Measurements from ENCODE around the gene BHLHE41.

Gene BHLHE41

DNA sequence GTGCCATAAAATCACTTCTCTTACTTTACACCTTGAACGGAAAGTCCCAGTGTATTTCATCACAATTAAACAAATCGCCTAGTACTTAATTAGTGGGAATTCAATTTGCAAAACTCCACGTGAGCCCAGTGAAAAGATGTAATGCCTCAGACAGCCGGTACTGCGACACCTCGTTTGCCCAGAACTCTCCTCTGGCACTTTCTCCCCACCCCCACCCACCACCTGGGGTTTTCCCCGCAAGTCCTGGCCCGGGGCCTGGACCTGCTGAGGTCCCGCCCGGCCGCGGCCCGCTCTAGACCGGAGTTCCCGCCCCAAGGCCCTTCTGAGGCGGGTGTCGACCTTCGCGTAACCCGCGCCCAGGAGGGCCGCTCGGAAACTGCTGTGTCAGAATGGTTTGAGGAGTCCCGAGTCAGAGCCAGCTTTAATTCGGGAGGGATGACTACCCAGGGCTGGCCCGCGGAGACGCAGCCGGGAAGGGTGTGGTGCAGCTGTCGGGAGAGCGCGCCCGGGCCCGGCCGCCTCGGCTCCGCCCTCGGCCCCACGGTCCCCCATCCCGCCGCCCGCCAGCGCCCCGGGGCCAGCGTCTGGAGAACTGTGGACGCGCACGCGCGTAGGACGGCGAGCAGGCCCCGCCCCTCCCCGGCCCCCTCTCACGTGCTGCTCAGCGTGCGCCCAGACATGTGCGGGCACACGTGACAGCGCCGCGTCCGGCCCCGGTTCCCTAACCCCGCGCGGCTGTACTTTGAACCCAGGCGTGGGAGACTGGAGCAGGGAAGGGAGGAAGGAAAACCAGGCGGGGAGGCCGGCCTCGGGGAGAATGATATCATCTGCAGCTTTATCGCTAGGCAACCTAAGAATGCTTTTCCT lies 10.8 kb downstream of the BHLHE41 start:
- TF ChIP-seq, protein P1, sequence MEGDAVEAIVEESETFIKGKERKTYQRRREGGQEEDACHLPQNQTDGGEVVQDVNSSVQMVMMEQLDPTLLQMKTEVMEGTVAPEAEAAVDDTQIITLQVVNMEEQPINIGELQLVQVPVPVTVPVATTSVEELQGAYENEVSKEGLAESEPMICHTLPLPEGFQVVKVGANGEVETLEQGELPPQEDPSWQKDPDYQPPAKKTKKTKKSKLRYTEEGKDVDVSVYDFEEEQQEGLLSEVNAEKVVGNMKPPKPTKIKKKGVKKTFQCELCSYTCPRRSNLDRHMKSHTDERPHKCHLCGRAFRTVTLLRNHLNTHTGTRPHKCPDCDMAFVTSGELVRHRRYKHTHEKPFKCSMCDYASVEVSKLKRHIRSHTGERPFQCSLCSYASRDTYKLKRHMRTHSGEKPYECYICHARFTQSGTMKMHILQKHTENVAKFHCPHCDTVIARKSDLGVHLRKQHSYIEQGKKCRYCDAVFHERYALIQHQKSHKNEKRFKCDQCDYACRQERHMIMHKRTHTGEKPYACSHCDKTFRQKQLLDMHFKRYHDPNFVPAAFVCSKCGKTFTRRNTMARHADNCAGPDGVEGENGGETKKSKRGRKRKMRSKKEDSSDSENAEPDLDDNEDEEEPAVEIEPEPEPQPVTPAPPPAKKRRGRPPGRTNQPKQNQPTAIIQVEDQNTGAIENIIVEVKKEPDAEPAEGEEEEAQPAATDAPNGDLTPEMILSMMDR (conservative IDR thresholded peaks at IDR 0.05; ENCODE audit: low read depth, low read length), result peak; percentile 27
- peak overlapping the region; percentile 55 for H3K4me3 ChIP-seq (ENCODE audit: low read length)
- DNase-seq (ENCODE audit: low read depth), result peak; percentile 86

DNA sequence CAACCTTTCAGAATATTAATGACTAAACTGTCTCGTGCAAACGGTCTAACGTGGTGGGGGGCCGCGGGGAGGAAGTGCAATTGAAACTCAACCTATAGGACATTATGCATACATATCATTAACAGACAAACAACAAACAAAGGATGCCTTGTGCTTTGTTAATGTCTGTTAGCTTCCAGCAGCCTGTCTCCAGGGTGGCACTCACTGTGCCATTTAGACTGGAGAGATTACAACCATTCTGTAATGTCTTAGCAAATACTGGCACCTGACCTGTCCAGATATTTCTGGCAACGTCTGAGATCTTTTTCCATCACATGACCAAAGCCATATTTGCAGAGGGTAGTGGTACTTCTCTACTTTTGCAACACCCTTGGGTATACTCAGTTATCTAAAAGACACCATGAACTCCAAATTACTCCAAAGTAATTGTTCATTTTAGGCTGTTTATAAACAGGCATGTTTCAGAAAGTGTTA lies 11.6 kb downstream of the BHLHE41 start:
- no peak for DNase-seq (ENCODE audit: low read depth)
- peak overlapping the region; percentile 55 for H3K4me3 ChIP-seq (ENCODE audit: low read length)
- TF ChIP-seq, protein P1 (conservative IDR thresholded peaks at IDR 0.05; ENCODE audit: low read depth, low read length), result no peak

DNA sequence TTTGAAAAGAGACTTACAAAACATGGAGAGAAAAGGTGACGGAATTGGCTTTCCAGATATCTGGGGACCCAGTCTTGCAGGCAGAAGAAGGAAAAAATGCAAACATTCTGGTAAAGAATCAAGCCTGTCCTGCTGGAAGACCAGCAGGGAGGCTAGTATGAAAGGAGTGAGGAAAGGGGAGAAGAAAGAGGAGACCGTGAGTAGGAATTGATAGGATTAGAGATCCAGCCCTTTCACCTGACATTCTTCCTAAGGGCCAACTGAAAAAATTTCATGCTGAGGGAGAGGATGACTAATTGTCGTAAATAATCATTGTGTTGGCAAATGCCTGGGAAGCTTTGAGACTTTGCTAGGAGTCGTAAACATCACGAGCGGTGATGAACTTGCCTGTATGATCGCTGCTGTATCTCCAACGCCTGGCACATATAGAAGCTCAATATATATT lies 12.1 kb downstream of the BHLHE41 start:
- H3K4me3 ChIP-seq (ENCODE audit: low read length), result no peak overlapping the region
- no peak for DNase-seq (ENCODE audit: low read depth)

DNA sequence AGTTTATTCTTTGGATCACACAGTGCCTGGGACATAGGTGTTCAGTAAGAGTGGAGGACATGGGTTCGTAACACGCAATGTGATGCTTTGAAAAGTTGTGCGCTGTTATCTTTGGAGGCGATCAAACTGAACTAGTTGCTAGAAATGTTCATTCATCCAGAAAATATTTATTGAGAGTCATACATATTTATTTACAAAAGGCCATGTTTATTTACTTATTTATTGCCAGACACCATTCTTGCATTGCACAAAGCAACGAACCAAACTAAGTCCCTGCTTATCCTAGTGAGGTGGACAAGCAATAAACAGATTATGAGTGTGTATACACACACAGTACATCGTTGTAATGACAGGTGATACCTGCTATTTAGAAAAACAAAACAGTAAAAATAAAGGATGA lies 12.6 kb downstream of the BHLHE41 start:
- DNase-seq (ENCODE audit: low read depth), result no peak
- TF ChIP-seq, protein P1 (conservative IDR thresholded peaks at IDR 0.05; ENCODE audit: low read depth, low read length), result no peak
- H3K4me3 ChIP-seq (ENCODE audit: low read length), result no peak overlapping the region

More for the DNA sequence above, 12.1 kb downstream of the BHLHE41 start:
- TF ChIP-seq, protein P1 (conservative IDR thresholded peaks at IDR 0.05; ENCODE audit: low read depth, low read length), result no peak

DNA sequence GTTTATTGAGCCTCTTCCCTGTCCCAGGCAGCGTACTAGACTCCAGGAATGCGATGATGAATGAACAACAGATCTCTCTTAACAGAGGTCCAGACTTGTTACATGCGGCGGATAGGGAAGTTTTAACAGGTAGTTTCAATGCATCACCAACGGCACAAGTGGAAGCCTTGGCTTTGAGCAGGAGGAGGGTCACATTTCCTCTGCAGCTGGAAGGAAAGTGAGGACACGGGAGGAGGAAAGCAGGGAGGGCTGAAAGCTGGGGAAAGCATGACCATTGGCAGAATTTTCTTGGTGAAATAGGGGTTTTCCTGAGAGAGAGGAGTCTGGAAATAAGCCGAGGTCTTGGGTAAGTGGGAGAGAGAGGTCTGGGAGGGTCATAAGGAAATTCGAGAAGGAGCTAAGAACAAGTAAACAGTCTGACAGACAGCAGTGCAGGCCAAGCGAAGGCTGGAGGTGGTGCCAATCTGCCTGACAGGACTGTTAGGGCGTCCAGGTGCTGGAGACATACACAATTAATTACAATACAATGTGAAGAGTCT lies 15.4 kb downstream of the BHLHE41 start:
- no peak for DNase-seq (ENCODE audit: low read depth)
- TF ChIP-seq, protein P1 (conservative IDR thresholded peaks at IDR 0.05; ENCODE audit: low read depth, low read length), result no peak

DNA sequence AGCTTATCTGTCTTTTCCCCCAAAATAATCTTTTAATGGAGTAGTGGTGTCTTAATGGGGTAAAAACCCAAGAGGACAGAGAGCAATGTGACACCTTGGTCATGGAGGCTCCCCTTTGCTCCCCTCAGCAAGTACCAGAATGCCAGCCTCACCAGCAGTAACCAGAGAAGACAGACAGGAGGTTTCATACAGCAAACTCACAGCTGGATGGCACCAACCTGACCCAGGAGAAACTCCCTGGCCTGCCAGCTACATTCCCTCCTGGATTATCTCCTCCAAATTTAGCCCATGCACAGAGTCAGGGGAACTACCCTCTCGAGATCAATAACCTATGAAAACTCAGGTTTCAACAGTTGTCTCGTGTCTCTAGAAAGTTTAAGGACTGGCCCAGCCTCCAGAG lies 15.9 kb downstream of the BHLHE41 start:
- no peak overlapping the region for H3K4me3 ChIP-seq (ENCODE audit: low read length)
- TF ChIP-seq, protein P1 (conservative IDR thresholded peaks at IDR 0.05; ENCODE audit: low read depth, low read length), result no peak
- DNase-seq (ENCODE audit: low read depth), result no peak

More for the DNA sequence above, 15.4 kb downstream of the BHLHE41 start:
- H3K4me3 ChIP-seq (ENCODE audit: low read length), result no peak overlapping the region
